Measurements from ENCODE around the gene CFAP74.
"Not testable (repeated sequence)": the region's sequence is repeated elsewhere in the genome, so short reads cannot be mapped to it uniquely, and the experiment has no call there.

CFAP74 gene

DNA sequence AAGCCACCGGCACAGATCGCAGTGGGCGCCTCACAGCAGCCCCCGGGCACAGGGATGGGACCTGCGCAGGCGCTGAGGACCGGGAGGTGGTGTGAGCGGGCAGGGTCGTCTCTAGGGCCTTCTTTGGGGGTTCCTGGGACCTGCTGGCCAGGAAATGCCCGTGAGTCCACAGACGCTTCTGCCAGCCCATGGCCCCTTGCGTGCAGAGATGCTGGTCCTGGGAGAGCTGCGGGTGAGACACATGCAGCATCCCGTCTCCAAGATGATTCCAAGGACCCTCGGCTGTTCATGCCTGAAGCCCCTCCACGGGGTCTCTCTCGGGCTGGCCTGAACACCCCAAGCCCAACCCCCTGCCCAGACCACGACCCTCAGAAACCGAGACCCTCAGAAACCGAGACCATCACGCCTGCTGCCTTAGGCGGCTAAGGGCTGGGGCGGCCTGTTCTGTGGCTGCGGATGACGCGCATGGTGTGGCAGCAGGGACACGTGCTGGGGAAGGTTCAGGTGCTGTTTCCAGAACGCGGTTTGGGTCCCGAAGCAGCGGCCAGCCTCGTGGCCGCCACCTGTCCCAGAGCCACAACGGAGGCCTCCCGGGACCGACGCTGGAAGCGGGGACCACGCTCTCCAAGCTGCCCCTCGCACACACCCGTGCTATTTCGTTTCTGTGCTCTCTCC lies 23.0 kb downstream of the CFAP74 start:
- Histone ChIP-seq H3K4me3 (no peak overlapping the region), H3K27ac (no peak overlapping the region)
- no peak for DNase-seq (ENCODE audit: low spot score)
- TF ChIP-seq, protein P1, sequence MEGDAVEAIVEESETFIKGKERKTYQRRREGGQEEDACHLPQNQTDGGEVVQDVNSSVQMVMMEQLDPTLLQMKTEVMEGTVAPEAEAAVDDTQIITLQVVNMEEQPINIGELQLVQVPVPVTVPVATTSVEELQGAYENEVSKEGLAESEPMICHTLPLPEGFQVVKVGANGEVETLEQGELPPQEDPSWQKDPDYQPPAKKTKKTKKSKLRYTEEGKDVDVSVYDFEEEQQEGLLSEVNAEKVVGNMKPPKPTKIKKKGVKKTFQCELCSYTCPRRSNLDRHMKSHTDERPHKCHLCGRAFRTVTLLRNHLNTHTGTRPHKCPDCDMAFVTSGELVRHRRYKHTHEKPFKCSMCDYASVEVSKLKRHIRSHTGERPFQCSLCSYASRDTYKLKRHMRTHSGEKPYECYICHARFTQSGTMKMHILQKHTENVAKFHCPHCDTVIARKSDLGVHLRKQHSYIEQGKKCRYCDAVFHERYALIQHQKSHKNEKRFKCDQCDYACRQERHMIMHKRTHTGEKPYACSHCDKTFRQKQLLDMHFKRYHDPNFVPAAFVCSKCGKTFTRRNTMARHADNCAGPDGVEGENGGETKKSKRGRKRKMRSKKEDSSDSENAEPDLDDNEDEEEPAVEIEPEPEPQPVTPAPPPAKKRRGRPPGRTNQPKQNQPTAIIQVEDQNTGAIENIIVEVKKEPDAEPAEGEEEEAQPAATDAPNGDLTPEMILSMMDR (IDR thresholded peaks at IDR 0.05) = no peak

DNA sequence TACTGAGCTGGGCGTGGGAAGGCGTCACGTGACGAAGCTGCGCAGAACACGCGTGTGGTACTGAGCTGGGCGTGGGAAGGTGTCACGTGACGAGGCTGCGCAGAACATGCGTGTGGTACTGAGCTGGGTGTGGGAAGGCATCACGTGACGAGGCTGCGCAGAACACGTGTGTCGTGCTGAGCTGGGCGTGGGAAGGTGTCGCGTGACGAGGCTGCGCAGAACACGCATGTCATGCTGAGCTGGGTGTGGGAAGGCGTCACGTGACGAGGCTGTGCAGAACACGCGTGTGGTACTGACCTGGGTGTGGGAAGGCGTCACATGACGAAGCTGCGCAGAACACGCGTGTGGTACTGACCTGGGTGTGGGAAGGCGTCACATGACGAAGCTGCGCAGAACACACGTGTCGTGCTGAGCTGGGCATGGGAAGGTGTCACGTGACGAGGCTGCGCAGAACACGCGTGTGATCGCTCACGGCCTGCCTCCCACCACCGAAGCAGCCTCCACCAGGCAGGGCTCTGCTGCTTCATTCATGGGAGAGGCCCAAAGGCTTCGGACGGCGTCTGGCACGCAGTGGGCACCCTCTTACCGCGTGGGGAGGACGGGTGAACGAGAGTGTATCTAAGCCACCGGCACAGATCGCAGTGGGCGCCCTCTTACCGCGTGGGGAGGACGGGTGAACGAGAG lies 24.0 kb downstream of the CFAP74 start:
- DNase-seq (ENCODE audit: low spot score) = no peak
- TF ChIP-seq, protein P1 (IDR thresholded peaks at IDR 0.05) = no peak
- H3K27ac ChIP-seq = no peak overlapping the region
- no peak overlapping the region for H3K4me3 ChIP-seq

DNA sequence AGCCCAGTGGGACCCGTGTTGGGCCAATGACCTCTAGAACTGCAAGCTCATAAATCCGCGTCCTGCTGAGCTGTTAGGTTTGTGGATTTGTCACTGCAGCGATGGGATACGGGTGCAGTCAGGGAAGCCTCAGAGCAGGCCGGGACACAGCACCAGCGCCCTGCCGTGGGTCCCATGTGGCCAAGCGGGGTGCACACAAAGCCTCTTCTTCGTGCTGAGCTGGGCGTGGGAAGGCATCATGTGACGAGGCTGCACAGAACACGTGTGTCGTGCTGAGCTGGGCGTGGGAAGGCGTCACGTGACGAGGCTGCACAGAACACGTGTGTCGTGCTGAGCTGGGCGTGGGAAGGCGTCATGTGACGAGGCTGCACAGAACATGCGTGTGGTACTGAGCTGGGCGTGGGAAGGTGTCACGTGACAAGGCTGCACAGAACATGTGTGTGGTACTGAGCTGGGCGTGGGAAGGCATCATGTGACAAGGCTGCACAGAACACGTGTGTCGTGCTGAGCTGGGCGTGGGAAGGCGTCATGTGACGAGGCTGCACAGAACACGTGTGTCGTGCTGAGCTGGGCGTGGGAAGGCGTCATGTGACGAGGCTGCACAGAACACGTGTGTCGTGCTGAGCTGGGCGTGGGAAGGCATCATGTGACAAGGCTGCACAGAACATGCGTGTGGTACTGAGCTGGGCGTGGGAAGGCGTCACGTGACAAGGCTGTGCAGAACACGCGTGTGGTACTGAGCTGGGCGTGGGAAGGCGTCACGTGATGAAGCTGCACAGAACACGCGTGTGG lies 24.7 kb downstream of the CFAP74 start:
- H3K27ac ChIP-seq; H3K4me3 ChIP-seq; DNase-seq (ENCODE audit: low spot score): not testable (repeated sequence)

DNA sequence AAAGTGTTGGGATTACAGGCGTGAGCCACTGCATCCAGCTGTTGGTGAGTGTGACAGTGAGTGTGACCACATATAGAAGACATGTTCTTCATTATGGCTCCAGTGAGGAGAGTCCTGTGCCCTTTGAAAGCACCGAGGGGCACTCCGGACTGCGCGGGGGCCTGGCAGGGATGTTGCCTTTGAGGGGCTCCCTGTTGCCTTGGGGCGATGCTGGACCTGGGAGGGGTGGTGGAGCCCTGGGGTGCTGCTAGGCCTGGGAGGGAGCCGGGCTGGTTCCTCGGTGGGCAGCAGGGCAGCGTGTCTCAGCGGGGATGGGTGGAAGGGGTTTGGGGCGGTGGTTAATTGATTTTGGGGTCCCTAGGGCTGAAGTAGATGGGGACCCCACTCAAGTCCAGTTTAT lies 25.5 kb downstream of the CFAP74 start:
- Histone ChIP-seq H3K4me3 (no peak overlapping the region), H3K27ac (no peak overlapping the region)
- no peak for DNase-seq (ENCODE audit: low spot score)
- TF ChIP-seq, protein P1 (IDR thresholded peaks at IDR 0.05) = no peak

DNA sequence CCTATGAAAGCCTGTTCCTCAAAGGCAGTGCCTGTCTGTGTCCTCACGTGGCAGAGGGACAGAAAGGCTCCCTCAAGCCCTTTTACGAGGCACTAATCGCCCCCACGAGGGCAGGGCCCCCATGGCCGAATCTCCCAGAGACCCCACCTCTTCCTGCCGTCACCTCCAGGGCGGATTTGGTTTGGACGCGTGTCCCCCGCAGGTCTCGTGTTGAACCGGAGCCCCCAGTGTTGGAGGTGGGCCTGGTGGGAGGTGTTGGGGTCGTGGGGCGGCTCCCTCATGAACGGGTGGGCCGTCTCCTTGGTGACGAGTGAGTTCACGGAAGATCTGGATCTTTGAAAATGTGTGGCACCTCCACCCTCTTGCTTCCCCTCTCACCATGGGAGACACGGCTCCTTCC lies 27.6 kb downstream of the CFAP74 start:
- DNase-seq (ENCODE audit: low spot score) = no peak
- no peak overlapping the region for H3K4me3 ChIP-seq
- no peak overlapping the region for H3K27ac ChIP-seq
- TF ChIP-seq, protein P1 (IDR thresholded peaks at IDR 0.05) = no peak

DNA sequence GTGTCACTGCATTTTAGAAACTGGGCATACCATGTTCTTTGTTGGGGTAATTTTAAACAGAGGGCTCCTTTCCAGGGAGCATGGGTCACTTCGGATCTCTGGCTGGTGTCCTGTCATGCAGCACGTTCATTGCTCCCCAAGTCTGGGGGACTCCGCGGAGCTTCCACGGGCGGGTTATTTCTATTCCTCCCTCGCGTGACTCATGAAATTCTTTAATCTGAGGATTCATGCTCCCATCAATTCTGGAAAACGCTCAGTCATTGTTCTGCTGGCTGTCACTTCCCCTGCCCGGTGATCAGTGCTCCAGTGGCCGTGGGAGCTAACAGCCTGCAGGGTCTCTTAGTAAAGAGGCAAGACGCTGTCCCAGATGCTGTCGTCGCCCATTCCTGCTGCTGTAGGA lies 28.1 kb downstream of the CFAP74 start:
- Histone ChIP-seq H3K27ac (no peak overlapping the region), H3K4me3 (no peak overlapping the region)
- DNase-seq (ENCODE audit: low spot score) = no peak
- TF ChIP-seq, protein P1 (IDR thresholded peaks at IDR 0.05) = no peak

DNA sequence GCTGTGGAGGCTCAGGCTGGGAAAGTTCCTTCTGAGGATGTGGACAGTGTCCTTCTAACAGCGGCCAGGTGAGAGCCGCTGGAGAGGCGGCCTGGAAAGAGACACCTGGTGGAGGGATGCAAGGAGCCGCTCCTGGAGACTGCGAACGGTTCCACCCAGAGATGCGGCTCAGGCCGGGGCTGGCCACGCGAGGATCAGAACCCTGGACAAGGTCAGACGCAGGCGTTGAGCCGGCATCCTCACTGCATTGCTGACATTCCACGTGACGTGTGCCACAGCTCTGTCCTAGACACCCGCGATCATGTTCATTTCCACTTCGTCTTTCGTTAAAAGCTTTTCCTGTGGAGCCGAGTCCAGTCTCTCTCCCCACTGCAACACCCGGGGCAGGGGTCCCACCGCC lies 28.8 kb downstream of the CFAP74 start:
- DNase-seq (ENCODE audit: low spot score) = no peak

More for the DNA sequence above, 28.8 kb downstream of the CFAP74 start:
- Histone ChIP-seq H3K27ac (no peak overlapping the region), H3K4me3 (no peak overlapping the region)
- TF ChIP-seq, protein P1 (IDR thresholded peaks at IDR 0.05) = no peak

All from coronary artery (tissue), 2 donors.